Adrenal gland (tissue), 5 donors: ENCODE measurements around the gene TOB2.

Source experiments
- POLR2A ChIP-seq, 2 donors: fragments of 450-650 bp; IDR thresholded peaks; one replicate each; pipeline ENCODE4 v1.6.1; 2017; ENCODE audit warnings: antibody characterized with exemption in 2 of 2, mild to moderate bottlenecking in 2 of 2, moderate library complexity in 1 of 2
- TF ChIP-seq, protein P1 (sequence below), 6 experiments: fragments of 450-650 bp in 4 of 6; fragments of 200-600 bp in 2 of 6; sonication (generic) in 1 of 6; IDR thresholded peaks; 1 replicate in 5 of 6; 2 replicates in 1 of 6; pipeline versions ENCODE4 v1.5.1 to v1.8.0; 2016 to 2021; ENCODE audit warnings: antibody characterized with exemption in 6 of 6, mild to moderate bottlenecking in 2 of 6, moderate library complexity in 1 of 6
- donor health status: DM: no; HTN: no; CAD: no.

DNA sequence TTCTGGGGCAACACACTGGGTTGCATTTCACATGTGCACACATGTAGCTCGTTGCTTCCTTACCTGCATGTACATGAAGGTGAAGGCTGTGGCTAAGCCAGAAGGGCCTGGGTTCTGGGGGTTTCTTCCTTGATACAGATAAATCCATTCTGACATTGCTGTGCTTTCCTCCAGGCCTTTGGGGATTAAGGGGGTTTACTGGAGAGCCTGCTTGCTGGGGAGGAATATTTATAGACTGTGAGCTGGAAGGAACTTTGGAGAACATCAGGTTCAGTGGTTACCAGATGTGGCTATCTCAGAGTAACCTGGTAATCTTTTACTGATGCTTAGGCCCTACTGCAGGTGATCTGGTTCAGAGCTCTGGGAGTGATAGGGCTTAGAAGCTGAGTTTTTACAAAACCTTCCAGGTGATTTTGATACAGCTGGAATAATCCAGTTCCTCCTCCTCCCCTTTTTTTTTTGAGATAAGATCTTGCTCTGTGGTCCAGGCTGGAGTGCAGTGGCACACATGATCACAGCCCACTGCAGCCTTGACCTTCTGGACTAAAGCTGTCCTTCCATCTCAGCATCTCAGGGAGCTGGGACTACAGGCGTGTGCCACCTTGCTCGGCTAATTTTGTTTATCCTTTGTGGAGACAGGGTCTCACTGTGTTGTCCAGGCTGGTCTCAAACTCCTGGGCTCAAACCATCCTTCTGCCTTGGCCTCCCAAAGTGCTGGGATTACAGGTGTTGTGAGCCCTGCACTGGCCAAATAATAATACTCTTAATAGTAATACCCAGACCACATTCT, 42.2 kb upstream of the TOB2 start:
- TF ChIP-seq, protein P1, sequence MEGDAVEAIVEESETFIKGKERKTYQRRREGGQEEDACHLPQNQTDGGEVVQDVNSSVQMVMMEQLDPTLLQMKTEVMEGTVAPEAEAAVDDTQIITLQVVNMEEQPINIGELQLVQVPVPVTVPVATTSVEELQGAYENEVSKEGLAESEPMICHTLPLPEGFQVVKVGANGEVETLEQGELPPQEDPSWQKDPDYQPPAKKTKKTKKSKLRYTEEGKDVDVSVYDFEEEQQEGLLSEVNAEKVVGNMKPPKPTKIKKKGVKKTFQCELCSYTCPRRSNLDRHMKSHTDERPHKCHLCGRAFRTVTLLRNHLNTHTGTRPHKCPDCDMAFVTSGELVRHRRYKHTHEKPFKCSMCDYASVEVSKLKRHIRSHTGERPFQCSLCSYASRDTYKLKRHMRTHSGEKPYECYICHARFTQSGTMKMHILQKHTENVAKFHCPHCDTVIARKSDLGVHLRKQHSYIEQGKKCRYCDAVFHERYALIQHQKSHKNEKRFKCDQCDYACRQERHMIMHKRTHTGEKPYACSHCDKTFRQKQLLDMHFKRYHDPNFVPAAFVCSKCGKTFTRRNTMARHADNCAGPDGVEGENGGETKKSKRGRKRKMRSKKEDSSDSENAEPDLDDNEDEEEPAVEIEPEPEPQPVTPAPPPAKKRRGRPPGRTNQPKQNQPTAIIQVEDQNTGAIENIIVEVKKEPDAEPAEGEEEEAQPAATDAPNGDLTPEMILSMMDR (IDR thresholded peaks at IDR 0.05) = no peak
- no peak for TF ChIP-seq POLR2A (IDR thresholded peaks at IDR 0.05)
